PFSK-1 (cell line): ENCODE data around the gene ADCY6.

Experiments
- FOXP2 ChIP-seq: optimal IDR thresholded peaks from 2 replicates; pipeline ENCODE3; 2011; ENCODE audit warnings: borderline replicate concordance, control low read depth, inconsistent platforms; ENCODE audit not compliant: insufficient read depth; ENCODE audit errors: extremely low read length, extremely low read depth
- POLR2AphosphoS5 ChIP-seq: IDR thresholded peaks from 2 replicates; pipeline ENCODE4 v1.6.1; 2012; ENCODE audit warnings: low read depth, mild to moderate bottlenecking, control low read depth, low read length, moderate library complexity
- SIN3A ChIP-seq: IDR thresholded peaks from 2 replicates; pipeline ENCODE4 v1.6.1; 2012; ENCODE audit warnings: mild to moderate bottlenecking, low read length, moderate library complexity, borderline replicate concordance; ENCODE audit not compliant: insufficient read depth
- TAF1 ChIP-seq: IDR thresholded peaks from 2 replicates; pipeline ENCODE4 v1.6.1; 2012; ENCODE audit warnings: low read length, control low read depth, borderline replicate concordance; ENCODE audit not compliant: insufficient read depth
- TF ChIP-seq, protein P1 (sequence below), 2 experiments: IDR thresholded peaks; 2 replicates each; pipeline versions ENCODE4 v1.6.1 to v1.8.0; 2011 to 2012; ENCODE audit warnings: low read depth in 2 of 2, low read length in 2 of 2, control low read depth in 1 of 2, inconsistent platforms in 1 of 2, mild to moderate bottlenecking in 1 of 2, moderate library complexity in 1 of 2; ENCODE audit not compliant: insufficient read depth in 1 of 2

- TF ChIP-seq SIN3A (no peak), TAF1 (no peak), POLR2AphosphoS5 (no peak), FOXP2 (no peak)
- TF ChIP-seq, protein P1, sequence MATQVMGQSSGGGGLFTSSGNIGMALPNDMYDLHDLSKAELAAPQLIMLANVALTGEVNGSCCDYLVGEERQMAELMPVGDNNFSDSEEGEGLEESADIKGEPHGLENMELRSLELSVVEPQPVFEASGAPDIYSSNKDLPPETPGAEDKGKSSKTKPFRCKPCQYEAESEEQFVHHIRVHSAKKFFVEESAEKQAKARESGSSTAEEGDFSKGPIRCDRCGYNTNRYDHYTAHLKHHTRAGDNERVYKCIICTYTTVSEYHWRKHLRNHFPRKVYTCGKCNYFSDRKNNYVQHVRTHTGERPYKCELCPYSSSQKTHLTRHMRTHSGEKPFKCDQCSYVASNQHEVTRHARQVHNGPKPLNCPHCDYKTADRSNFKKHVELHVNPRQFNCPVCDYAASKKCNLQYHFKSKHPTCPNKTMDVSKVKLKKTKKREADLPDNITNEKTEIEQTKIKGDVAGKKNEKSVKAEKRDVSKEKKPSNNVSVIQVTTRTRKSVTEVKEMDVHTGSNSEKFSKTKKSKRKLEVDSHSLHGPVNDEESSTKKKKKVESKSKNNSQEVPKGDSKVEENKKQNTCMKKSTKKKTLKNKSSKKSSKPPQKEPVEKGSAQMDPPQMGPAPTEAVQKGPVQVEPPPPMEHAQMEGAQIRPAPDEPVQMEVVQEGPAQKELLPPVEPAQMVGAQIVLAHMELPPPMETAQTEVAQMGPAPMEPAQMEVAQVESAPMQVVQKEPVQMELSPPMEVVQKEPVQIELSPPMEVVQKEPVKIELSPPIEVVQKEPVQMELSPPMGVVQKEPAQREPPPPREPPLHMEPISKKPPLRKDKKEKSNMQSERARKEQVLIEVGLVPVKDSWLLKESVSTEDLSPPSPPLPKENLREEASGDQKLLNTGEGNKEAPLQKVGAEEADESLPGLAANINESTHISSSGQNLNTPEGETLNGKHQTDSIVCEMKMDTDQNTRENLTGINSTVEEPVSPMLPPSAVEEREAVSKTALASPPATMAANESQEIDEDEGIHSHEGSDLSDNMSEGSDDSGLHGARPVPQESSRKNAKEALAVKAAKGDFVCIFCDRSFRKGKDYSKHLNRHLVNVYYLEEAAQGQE (IDR thresholded peaks at IDR 0.05; ENCODE audit: insufficient read depth in 1 of 2, low read depth in 2 of 2, low read length in 2 of 2): no peak
Observed at GRCh38 chr12:48800457-48800856, 11.6 kb upstream of the ADCY6 start.
